Body of pancreas (tissue), 4 donors: Measurements from ENCODE around the gene SPESP1. TPM values are rescaled to one million over a fixed set of nuclear protein-coding genes. Genes with fewer than 3 reads are reported as not detected.
A peak's percentile ranks its signal among the peaks of the same experiment; 100 is the strongest.

Source experiments
- ATAC-seq: fragments of 150-250 bp; one replicate; pipeline ENCODE4 v1.9.1; 2016
- DNase-seq, 4 donors: peaks; one replicate each; pipeline ENCODE4 v3.0.0-alpha.2; 2019
- H3K27ac ChIP-seq, 4 donors: fragments of 200-600 bp; sonication (generic); 1 replicate in 3 of 4; 2 replicates in 1 of 4; pipeline versions ENCODE4 v1.5.1 to v1.6.1; 2016 to 2019; ENCODE audit warnings: mild to moderate bottlenecking in 1 of 4, mixed read lengths in 1 of 4, moderate library complexity in 1 of 4
- H3K27me3 ChIP-seq, 2 donors: fragments of 200-600 bp; sonication (generic); one replicate each; pipeline ENCODE4 v1.6.0; 2016; ENCODE audit warnings: mild to moderate bottlenecking in 1 of 2
- H3K36me3 ChIP-seq, 2 donors: fragments of 200-600 bp; sonication (generic); replicated peaks in 1 of 2; 2 replicates each; pipeline ENCODE4 v1.5.1; 2016; ENCODE audit warnings: low read depth in 2 of 2; ENCODE audit not compliant: insufficient read depth in 1 of 2
- H3K4me1 ChIP-seq: fragments of 200-600 bp; sonication (generic); one replicate; pipeline ENCODE4 v1.6.0; 2016
- H3K4me3 ChIP-seq, 2 donors: fragments of 200-600 bp; sonication (generic); 1 replicate in 1 of 2; 2 replicates in 1 of 2; pipeline ENCODE4 v1.5.1; 2016 to 2019
- H3K9me3 ChIP-seq, 3 donors: fragments of 200-600 bp; sonication (generic); 1 replicate in 2 of 3; 2 replicates in 1 of 3; pipeline ENCODE4 v1.5.1; 2016
- CTCF ChIP-seq, 7 experiments: fragments of 450-650 bp in 4 of 7; fragments of 200-600 bp in 3 of 7; sonication (generic) in 3 of 7; IDR thresholded peaks; one replicate each; pipeline ENCODE4 v1.5.1; 2016 to 2019; ENCODE audit warnings: antibody characterized with exemption in 7 of 7
- POLR2A ChIP-seq, 3 donors: fragments of 450-650 bp; IDR thresholded peaks; one replicate each; pipeline ENCODE4 v1.6.1; 2016; ENCODE audit warnings: antibody characterized with exemption in 3 of 3, mild to moderate bottlenecking in 2 of 3
- WGBS, 2 donors: methylation state at CpG; one replicate each; pipeline ENCODE4 v1.1.5; 2017; 5-methylcytosine and 5-hydroxymethylcytosine counted together
- intact Hi-C: fragments of 100-400 bp; cut with DNase I; formaldehyde crosslinking; loops from one replicate; pipeline ENCODE4 v1.15.1; 2023
- total RNA-seq, 2 donors: library from RNA; depleted of rRNA; stranded (reverse); fragments of >200 nt; gene quantifications; one replicate each; pipeline ENCODE4 v1.1.0, GENCODE V29; 2016

SPESP1 gene
- total RNA-seq, result 1 to 10 TPM in 1 of 2 donors, not detected in 1; 2.1 TPM

DNA sequence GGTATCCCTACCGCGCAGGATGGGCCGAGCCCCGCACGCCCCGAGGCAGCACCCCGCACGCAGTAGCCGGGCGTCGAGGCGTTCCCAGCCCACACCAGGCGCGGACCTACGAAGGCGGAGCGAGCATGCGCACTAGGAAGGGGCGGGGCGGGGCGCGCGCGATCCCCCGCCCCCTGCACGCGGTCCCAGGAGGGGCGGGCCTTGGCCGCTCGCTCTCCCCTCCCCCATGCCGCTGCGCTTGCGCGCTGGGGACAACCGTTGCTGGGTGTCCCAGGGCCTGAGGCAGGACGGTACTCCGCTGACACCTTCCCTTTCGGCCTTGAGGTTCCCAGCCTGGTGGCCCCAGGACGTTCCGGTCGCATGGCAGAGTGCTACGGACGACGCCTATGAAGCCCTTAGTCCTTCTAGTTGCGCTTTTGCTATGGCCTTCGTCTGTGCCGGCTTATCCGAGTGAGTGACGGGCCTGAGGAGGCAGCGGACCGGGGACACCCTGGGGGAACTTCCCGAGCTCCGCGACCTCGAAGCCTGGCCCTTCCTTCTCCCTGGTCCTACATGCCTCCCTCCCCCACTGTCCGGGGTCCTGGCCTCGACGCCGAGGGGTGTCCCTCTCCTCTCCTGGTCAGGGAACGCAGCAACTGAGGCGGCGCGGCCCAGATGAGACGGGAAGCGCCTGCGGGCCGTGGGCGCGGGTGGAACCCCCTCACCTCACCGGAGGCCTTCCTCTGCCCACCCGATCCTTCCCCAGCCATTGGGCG lies at the start of gene SPESP1:
Gene SPESP1, plus strand, starts transcription at position 258 of the 755 bp plus-strand sequence. Its CDS starts 129 bp downstream, at position 387.
- TF ChIP-seq CTCF (IDR thresholded peaks at IDR 0.05) (no peak), POLR2A (IDR thresholded peaks at IDR 0.05) (peak in 1 of 3 donors; percentile 31)
- no peaks in the 10 kb centered on the region for H3K9me3 ChIP-seq
- intact Hi-C loops, result no loop called here
- H3K27me3 ChIP-seq, result no peaks in the 10 kb centered on the region
- H3K36me3 ChIP-seq, result no peaks in the 10 kb centered on the region
- ATAC-seq (peak; percentile 68), DNase-seq (peak; percentile 22 to 66 (median 50))
- no peak within 1 kb of the TSS for H3K27ac ChIP-seq
- 56 to 61% methylated on average over 41 to 60 of the region's 72 CpGs for whole genome bisulfite sequencing, 2 donors
- H3K4me3 ChIP-seq, result no peak within 1 kb of the TSS
- H3K4me1 ChIP-seq, result peaks cover 4% of the 10 kb centered on the region

DNA sequence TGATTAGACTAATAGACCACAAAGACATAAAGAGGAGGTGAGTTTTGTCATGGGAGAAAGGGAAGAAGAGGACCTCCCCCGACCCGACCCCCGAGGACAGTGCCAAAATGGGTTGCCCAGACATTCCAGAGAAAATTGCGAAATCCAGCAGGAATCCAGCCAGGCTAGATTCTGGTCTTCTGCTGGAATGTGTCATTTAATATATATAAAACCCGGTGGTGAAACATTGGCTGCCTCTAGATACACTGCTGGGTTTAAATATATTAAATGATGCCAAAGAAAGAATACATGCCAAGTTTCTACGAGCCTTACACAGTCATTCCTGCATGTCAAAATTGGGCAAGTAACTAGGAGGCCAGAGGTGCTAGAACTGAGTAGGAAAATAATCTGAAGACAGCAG lies 45.3 kb upstream of the SPESP1 start:
- intact Hi-C loops, result no loop called here
- DNase-seq (no peak), ATAC-seq (no peak)
- Histone ChIP-seq H3K36me3 (no peaks in the 10 kb centered on the region), H3K9me3 (no peaks in the 10 kb centered on the region), H3K27me3 (no peaks in the 10 kb centered on the region), H3K27ac (no peak overlapping the region), H3K4me3 (no peak overlapping the region), H3K4me1 (peaks cover 11% of the 10 kb centered on the region)
- WGBS, 2 donors, result 19 to 26% methylated on average over 6 of the region's 6 CpGs
- TF ChIP-seq POLR2A (IDR thresholded peaks at IDR 0.05), result no peak
- no peak for TF ChIP-seq CTCF (IDR thresholded peaks at IDR 0.05)

DNA sequence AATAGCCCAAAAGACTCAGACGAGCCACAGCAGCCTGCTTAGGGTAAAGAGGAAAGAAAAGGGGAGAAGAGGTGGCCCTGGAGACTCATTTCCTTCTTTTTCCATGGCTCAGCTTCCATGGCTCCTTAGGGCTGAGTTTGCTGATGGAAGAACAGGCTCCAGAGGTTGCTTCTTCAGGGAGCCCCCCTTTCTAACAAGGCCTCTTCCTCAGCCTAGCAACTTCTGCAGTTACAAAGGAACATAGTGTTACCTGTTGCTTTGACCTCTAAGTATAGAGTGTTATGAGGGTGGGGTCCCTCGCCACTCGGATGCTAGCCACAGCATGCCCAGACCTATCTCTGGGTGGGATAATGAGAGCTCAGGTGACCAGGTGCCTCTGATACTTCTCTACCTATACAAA lies 43.2 kb upstream of the SPESP1 start:
- Histone ChIP-seq H3K9me3 (no peaks in the 10 kb centered on the region), H3K4me1 (peaks cover 11% of the 10 kb centered on the region), H3K4me3 (no peak overlapping the region), H3K27ac (no peak overlapping the region), H3K27me3 (no peaks in the 10 kb centered on the region), H3K36me3 (no peaks in the 10 kb centered on the region)
- no peak for ATAC-seq
- WGBS, 2 donors, result 77 to 84% methylated on average over 3 of the region's 3 CpGs
- TF ChIP-seq POLR2A (IDR thresholded peaks at IDR 0.05), result no peak
- TF ChIP-seq CTCF (IDR thresholded peaks at IDR 0.05), result no peak
- DNase-seq, result no peak
- intact Hi-C loops, result no loop called here

DNA sequence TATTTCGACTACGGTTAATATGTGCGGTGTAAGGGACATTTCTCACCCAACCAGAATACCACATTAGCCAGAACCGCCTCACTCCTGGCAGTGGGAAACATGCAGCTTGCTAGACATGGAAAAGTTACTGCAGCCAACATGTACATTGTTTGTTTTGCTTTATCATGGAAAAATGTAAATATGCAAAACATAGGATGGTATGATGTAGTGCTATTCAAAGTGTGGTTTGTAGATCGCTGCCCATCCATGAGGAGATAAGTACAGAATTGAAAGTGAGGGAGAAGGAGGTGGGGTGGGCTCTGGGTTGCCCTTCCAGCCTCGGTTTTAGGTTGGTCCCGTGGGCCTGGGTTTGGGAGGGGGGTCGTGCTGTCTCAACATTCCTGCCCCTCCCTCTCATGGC lies 42.5 kb upstream of the SPESP1 start:
- Histone ChIP-seq H3K27ac (no peak overlapping the region), H3K4me1 (peaks cover 11% of the 10 kb centered on the region), H3K4me3 (no peak overlapping the region), H3K27me3 (no peaks in the 10 kb centered on the region), H3K36me3 (no peaks in the 10 kb centered on the region), H3K9me3 (no peaks in the 10 kb centered on the region)
- ATAC-seq, result no peak
- TF ChIP-seq POLR2A (IDR thresholded peaks at IDR 0.05) (no peak), CTCF (IDR thresholded peaks at IDR 0.05) (no peak)
- intact Hi-C loops, result no loop called here
- DNase-seq, result no peak
- 91 to 92% methylated on average over 8 of the region's 8 CpGs for WGBS, 2 donors

DNA sequence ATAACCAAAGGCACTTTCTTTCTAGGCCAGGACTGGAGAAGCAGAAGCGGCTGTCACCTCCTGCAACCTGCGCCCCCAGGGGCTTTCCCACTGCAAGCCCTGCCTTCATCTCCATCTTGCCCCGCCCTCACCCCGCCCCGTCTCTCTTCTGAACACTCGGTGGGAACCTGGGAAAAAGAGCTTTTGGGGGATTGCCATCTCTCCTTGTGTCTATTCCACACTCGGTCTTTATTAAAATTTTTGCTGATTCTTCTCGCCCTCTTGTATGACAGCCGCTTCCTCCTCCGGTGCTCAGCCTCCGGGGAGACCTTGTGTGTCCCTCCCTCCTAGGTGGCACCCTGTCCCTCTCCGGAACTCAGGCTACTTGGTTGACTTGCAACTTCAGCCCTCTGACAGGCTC lies 41.9 kb upstream of the SPESP1 start:
- TF ChIP-seq POLR2A (IDR thresholded peaks at IDR 0.05) (no peak), CTCF (IDR thresholded peaks at IDR 0.05) (no peak)
- 87 to 90% methylated on average over 12 of the region's 12 CpGs for WGBS, 2 donors
- H3K4me1 ChIP-seq, result peaks cover 11% of the 10 kb centered on the region
- intact Hi-C loops, result no loop called here
- H3K4me3 ChIP-seq, result no peak overlapping the region
- DNase-seq, result no peak
- ATAC-seq, result no peak
- H3K27me3 ChIP-seq, result no peaks in the 10 kb centered on the region
- H3K27ac ChIP-seq, result no peak overlapping the region
- H3K9me3 ChIP-seq, result no peaks in the 10 kb centered on the region
- no peaks in the 10 kb centered on the region for H3K36me3 ChIP-seq
